Measurements from ENCODE around the gene SMNDC1. TPM values are rescaled to one million over a fixed set of nuclear protein-coding genes. Genes with fewer than 3 reads are reported as not detected.

SMNDC1 gene
- total and polyA plus RNA-seq, 7 donors: 16.3 to 38.0 (median 24.4) TPM

GRCh38 chr10:110310741-110311140, 6.0 kb upstream of the SMNDC1 start:
- H3K27ac ChIP-seq: no peak overlapping the region
- TF ChIP-seq CTCF (IDR thresholded peaks at IDR 0.05): no peak
- no peaks in the 10 kb centered on the region for H3K9me3 ChIP-seq
- DNase-seq (no peak), ATAC-seq (no peak)
- intact Hi-C loops (cut with DNase I): loop anchor here in 1 of 2 donors (2.0 to 5.0 kb wide), 2 partner anchors 187 to 236 kb away; partner anchors contain the start of gene DUSP5
- H3K36me3 ChIP-seq (ENCODE audit: insufficient read depth in 1 of 2, low read depth in 1 of 2): no peaks in the 10 kb centered on the region
- 39 to 51% (median 46%) methylated on average over 3 of the region's 3 CpGs for WGBS, 3 donors
- H3K4me3 ChIP-seq: no peak overlapping the region
- H3K27me3 ChIP-seq (ENCODE audit: insufficient read depth in 3 of 3, low read length in 2 of 3): no peaks in the 10 kb centered on the region
- peaks cover 8% of the 10 kb centered on the region for H3K4me1 ChIP-seq

GRCh38 chr10:110307805-110308204, 3.1 kb upstream of the SMNDC1 start:
- no peak overlapping the region for H3K27ac ChIP-seq
- no peak for TF ChIP-seq CTCF (IDR thresholded peaks at IDR 0.05)
- peaks cover 23% of the 10 kb centered on the region for H3K4me1 ChIP-seq
- H3K36me3 ChIP-seq (ENCODE audit: insufficient read depth in 1 of 2, low read depth in 1 of 2): peaks cover 0 to 7% of the 10 kb centered on the region in 2 donors
- intact Hi-C loops (cut with DNase I): loop anchor here in 1 of 2 donors (2.0 kb wide), 1 partner anchor 239 kb away; no protein-coding TSS in a partner anchor
- H3K4me3 ChIP-seq: no peak overlapping the region
- DNase-seq (no peak), ATAC-seq (no peak)
- 65 to 67% (median 66%) methylated on average over 4 of the region's 4 CpGs for WGBS, 3 donors
- H3K9me3 ChIP-seq: no peaks in the 10 kb centered on the region
- H3K27me3 ChIP-seq (ENCODE audit: insufficient read depth in 3 of 3, low read length in 2 of 3): no peaks in the 10 kb centered on the region

- peak overlapping the region; percentile 74 for H3K4me3 ChIP-seq
- intact Hi-C loops (cut with DNase I): loop anchor here in 1 of 2 donors (2.0 kb wide), 1 partner anchor 240 kb away; no protein-coding TSS in a partner anchor
Measured at GRCh38 chr10:110306452-110306768, 1.7 kb upstream of the SMNDC1 start.

GRCh38 chr10:110305767-110306451, 1.2 kb upstream of the SMNDC1 start:
- Histone ChIP-seq H3K36me3 (ENCODE audit: insufficient read depth in 1 of 2, low read depth in 1 of 2) (peaks cover 3 to 26% of the 10 kb centered on the region in 2 donors), H3K27me3 (ENCODE audit: insufficient read depth in 3 of 3, low read length in 2 of 3) (no peaks in the 10 kb centered on the region), H3K9me3 (no peaks in the 10 kb centered on the region), H3K4me1 (peaks cover 42% of the 10 kb centered on the region), H3K4me3 (peak overlapping the region; percentile 74), H3K27ac (peak overlapping the region; percentile 88)
- ATAC-seq: peak; percentile 67 to 80 (median 73)
- peak; percentile 58 for TF ChIP-seq CTCF (IDR thresholded peaks at IDR 0.05)
- DNase-seq: no peak
- intact Hi-C loops (cut with DNase I): loop anchor here in 1 of 2 donors (2.0 kb wide), 2 partner anchors 79 to 241 kb away; no protein-coding TSS in a partner anchor
- 61 to 67% (median 64%) methylated on average over 17 of the region's 17 CpGs for WGBS, 3 donors

More at GRCh38 chr10:110306452-110306768, 1.7 kb upstream of the SMNDC1 start:
- no peak overlapping the region for H3K27ac ChIP-seq
- peaks cover 3 to 21% of the 10 kb centered on the region in 2 donors for H3K36me3 ChIP-seq (ENCODE audit: insufficient read depth in 1 of 2, low read depth in 1 of 2)
- DNase-seq: no peak
- no peak for TF ChIP-seq CTCF (IDR thresholded peaks at IDR 0.05)
- no peaks in the 10 kb centered on the region for H3K27me3 ChIP-seq (ENCODE audit: insufficient read depth in 3 of 3, low read length in 2 of 3)
- 33 to 56% (median 39%) methylated on average over 2 of the region's 2 CpGs for WGBS, 3 donors
- no peak for ATAC-seq
- H3K9me3 ChIP-seq: no peaks in the 10 kb centered on the region
- peaks cover 37% of the 10 kb centered on the region for H3K4me1 ChIP-seq

Measured in psoas muscle (tissue), 8 donors.